Smooth muscle cell (in vitro differentiated cells): ENCODE results near the gene PIGV. TPM values are rescaled to one million over a fixed set of nuclear protein-coding genes. Genes with fewer than 3 reads are reported as not detected.

Experiments used
- DNase-seq: peaks from one replicate; lab custom pipeline; 2025; ENCODE audit not compliant: unreplicated experiment; lab: John Stamatoyannopoulos, UW
- H2AFZ ChIP-seq: fragments of 200-600 bp; sonication (generic); 2 replicates; pipeline ENCODE4 v1.6.0; 2016; ENCODE audit warnings: antibody characterized with exemption, low read depth, mild to moderate bottlenecking
- H3F3A ChIP-seq: fragments of 200-600 bp; sonication (generic); 2 replicates; pipeline ENCODE4 v1.6.0; 2017; ENCODE audit warnings: antibody characterized with exemption, low read depth
- H3K27ac ChIP-seq: fragments of 200-600 bp; sonication (generic); 2 replicates; pipeline ENCODE4 v1.5.1; 2016; ENCODE audit warnings: low read depth, mild to moderate bottlenecking
- H3K27me3 ChIP-seq: fragments of 200-600 bp; sonication (generic); 2 replicates; pipeline ENCODE4 v1.6.1; 2016; ENCODE audit warnings: low read depth, mild to moderate bottlenecking
- H3K36me3 ChIP-seq: fragments of 200-600 bp; sonication (generic); 2 replicates; pipeline ENCODE4 v1.5.1; 2016; ENCODE audit warnings: low read depth
- H3K4me1 ChIP-seq: fragments of 200-600 bp; sonication (generic); 2 replicates; pipeline ENCODE4 v1.5.1; 2016; ENCODE audit warnings: low read depth
- H3K4me2 ChIP-seq: fragments of 200-600 bp; sonication (generic); 2 replicates; pipeline ENCODE4 v1.6.0; 2016; ENCODE audit warnings: mild to moderate bottlenecking
- H3K4me3 ChIP-seq: fragments of 200-600 bp; sonication (generic); 2 replicates; pipeline ENCODE4 v1.5.1; 2016; ENCODE audit warnings: mild to moderate bottlenecking
- H3K79me2 ChIP-seq: fragments of 200-600 bp; sonication (generic); 2 replicates; pipeline ENCODE4 v1.6.0; 2016; ENCODE audit warnings: low read depth, mild to moderate bottlenecking
- H3K9ac ChIP-seq: fragments of 200-600 bp; sonication (generic); 2 replicates; pipeline ENCODE4 v1.6.0; 2016; ENCODE audit warnings: low read depth
- H3K9me3 ChIP-seq: fragments of 200-600 bp; sonication (generic); replicated peaks from 2 replicates; pipeline ENCODE4 v1.5.1; 2016; ENCODE audit warnings: low read depth
- H4K20me1 ChIP-seq: fragments of 200-600 bp; sonication (generic); 2 replicates; pipeline ENCODE4 v1.6.0; 2016; ENCODE audit warnings: low read depth
- CTCF ChIP-seq: fragments of 200-600 bp; sonication (generic); IDR thresholded peaks from 2 replicates; pipeline ENCODE4 v1.5.1; 2017; ENCODE audit warnings: borderline replicate concordance, mild to moderate bottlenecking, antibody characterized with exemption; ENCODE audit not compliant: insufficient read depth, poor library complexity, severe bottlenecking
- WGBS: methylation state at CpG from one replicate; pipeline ENCODE4 v1.1.7; 2016; ENCODE audit warnings: low lambda C conversion rate; 5-methylcytosine and 5-hydroxymethylcytosine counted together
- polyA plus RNA-seq: library from polyadenylated mRNA; unstranded; fragments of >200 nt; fragmentation: Nextera tagmentation; extraction: Ambion mirVana; gene quantifications from 2 replicates; pipeline ENCODE4 v1.2.1, GENCODE V29; 2016
- total RNA-seq: library from RNA; depleted of rRNA; stranded (reverse); fragments of >200 nt; gene quantifications from 2 replicates; pipeline ENCODE4 v1.2.3, GENCODE V29; 2014

The PIGV gene
- total and polyA plus RNA-seq, 2 experiments from 2014 or later: 8.7 to 9.9 TPM

- Histone ChIP-seq H2AFZ (no peak overlapping the region), H3F3A (no peaks in the 10 kb centered on the region), H3K4me1 (no peaks in the 10 kb centered on the region), H3K4me3 (no peak overlapping the region), H3K9ac (no peak overlapping the region), H4K20me1 (no peaks in the 10 kb centered on the region), H3K4me2 (no peak overlapping the region), H3K9me3 (no peaks in the 10 kb centered on the region), H3K36me3 (no peaks in the 10 kb centered on the region), H3K27me3 (no peaks in the 10 kb centered on the region), H3K79me2 (no peaks in the 10 kb centered on the region), H3K27ac (no peak overlapping the region)
- TF ChIP-seq CTCF: no peak
- no peak for DNase-seq
- 84% methylated on average over 4 of the region's 4 CpGs for WGBS
These were observed 23.3 kb downstream of the PIGV start for GRCh38 chr1:26811057-26811456.

- H3K4me1 ChIP-seq: no peaks in the 10 kb centered on the region
- H3K27me3 ChIP-seq: no peaks in the 10 kb centered on the region
- H3K9me3 ChIP-seq: no peaks in the 10 kb centered on the region
- H3K27ac ChIP-seq: no peak overlapping the region
- no peak overlapping the region for H3K4me2 ChIP-seq
- no peaks in the 10 kb centered on the region for H3K36me3 ChIP-seq
- H3F3A ChIP-seq: no peaks in the 10 kb centered on the region
- H3K9ac ChIP-seq: no peak overlapping the region
- H3K79me2 ChIP-seq: no peaks in the 10 kb centered on the region
- no peak overlapping the region for H3K4me3 ChIP-seq
- no peak for DNase-seq
- no peaks in the 10 kb centered on the region for H4K20me1 ChIP-seq
- no peak for TF ChIP-seq CTCF
- H2AFZ ChIP-seq: no peak overlapping the region
These were observed 24.0 kb downstream of the PIGV start for GRCh38 chr1:26811708-26812107.

DNA sequence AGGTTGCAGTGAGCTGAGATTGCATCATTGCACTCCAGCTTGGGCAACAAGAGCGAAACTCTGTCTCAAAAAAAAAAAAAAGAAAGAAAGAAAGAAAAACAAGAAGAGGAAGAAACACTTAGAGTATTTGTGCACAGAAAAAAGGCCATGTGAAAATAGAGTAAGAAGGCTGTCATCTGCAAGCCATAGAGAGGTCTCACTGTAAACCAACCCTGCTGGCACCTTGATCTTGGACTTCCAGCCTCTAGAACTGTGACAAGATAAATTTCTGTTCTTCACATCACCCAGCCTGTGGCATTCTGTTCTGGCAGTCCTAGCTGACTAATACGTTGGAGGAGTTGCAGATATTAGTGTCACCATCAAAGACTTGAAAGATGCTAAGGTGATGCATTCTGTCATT is 26.6 kb downstream of the PIGV start:
- no peaks in the 10 kb centered on the region for H4K20me1 ChIP-seq
- 92% methylated on average over 2 of the region's 2 CpGs for WGBS
- no peaks in the 10 kb centered on the region for H3K4me1 ChIP-seq
- H2AFZ ChIP-seq: no peak overlapping the region
- no peaks in the 10 kb centered on the region for H3F3A ChIP-seq
- H3K4me3 ChIP-seq: no peak overlapping the region
- H3K4me2 ChIP-seq: no peak overlapping the region
- H3K79me2 ChIP-seq: no peaks in the 10 kb centered on the region
- H3K9ac ChIP-seq: no peak overlapping the region
- H3K27ac ChIP-seq: no peak overlapping the region
- DNase-seq: no peak
- no peaks in the 10 kb centered on the region for H3K27me3 ChIP-seq
- no peaks in the 10 kb centered on the region for H3K9me3 ChIP-seq
- TF ChIP-seq CTCF: no peak
- no peaks in the 10 kb centered on the region for H3K36me3 ChIP-seq

DNA sequence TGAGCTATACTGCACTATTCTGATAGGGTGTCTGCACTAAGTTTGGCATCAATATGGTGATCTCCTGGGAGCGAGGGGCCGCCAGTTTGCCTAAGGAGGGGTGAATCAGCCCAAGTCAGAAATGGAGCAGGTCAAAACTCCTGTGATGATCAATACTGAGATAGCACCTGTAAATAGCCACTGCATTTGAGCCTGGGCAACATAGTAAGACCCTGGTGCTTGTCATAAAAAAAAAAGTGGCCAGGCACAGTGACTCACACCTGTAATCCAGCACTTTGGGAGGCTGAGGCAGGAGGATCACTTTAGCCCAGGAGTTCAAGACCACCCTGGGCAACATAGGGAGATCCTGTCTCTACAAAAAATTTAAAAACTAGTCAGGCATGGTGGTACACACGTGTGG is 27.1 kb downstream of the PIGV start:
- Histone ChIP-seq H3K36me3 (no peaks in the 10 kb centered on the region), H3K27me3 (no peaks in the 10 kb centered on the region), H3K79me2 (no peaks in the 10 kb centered on the region), H3K9ac (no peak overlapping the region), H3K4me1 (no peaks in the 10 kb centered on the region), H4K20me1 (no peaks in the 10 kb centered on the region), H3F3A (no peaks in the 10 kb centered on the region), H2AFZ (no peak overlapping the region), H3K4me3 (no peak overlapping the region), H3K27ac (no peak overlapping the region), H3K4me2 (no peak overlapping the region), H3K9me3 (no peaks in the 10 kb centered on the region)
- no peak for TF ChIP-seq CTCF
- WGBS: 96% methylated on average over 3 of the region's 3 CpGs
- DNase-seq: no peak
